ENCODE results near the gene ACTR1A. TPM values are rescaled to one million over a fixed set of nuclear protein-coding genes. Genes with fewer than 3 reads are reported as not detected.

Gene ACTR1A
- total RNA-seq, 1 experiment from 2014 or later, result 93.6 TPM

GRCh38 chr10:102522874-102523249 lies 20.4 kb upstream of the ACTR1A start:
- TF ChIP-seq SOX15 (CRISPR knock-in tag; IDR thresholded peaks at IDR 0.05) (no peak), HMGXB4 (CRISPR knock-in tag; IDR thresholded peaks at IDR 0.05) (no peak), FOXP1 (CRISPR knock-in tag; IDR thresholded peaks at IDR 0.05; ENCODE audit: borderline replicate concordance) (no peak)
- no peak for ATAC-seq
- no peaks in the 10 kb centered on the region for H3K4me1 Mint-ChIP-seq
- POLR2A ChIA-PET, result no interaction called here
- peaks cover 3% of the 10 kb centered on the region; the same call in 1 of the 2 replicates for H3K36me3 Mint-ChIP-seq
- DNase-seq (ENCODE audit: low spot score), result no peak
- no peaks in the 10 kb centered on the region for H3K27me3 Mint-ChIP-seq (ENCODE audit: low read depth)
- H3K9me3 Mint-ChIP-seq, result peaks cover 3% of the 10 kb centered on the region; the same call in 1 of the 2 replicates
- CTCF ChIA-PET, result no interaction called here
- no peak overlapping the region for H3K27ac Mint-ChIP-seq
- no peak overlapping the region for H3K4me3 Mint-ChIP-seq

- H3K4me1 Mint-ChIP-seq, result no peaks in the 10 kb centered on the region
- no peak for TF ChIP-seq ATF2 (CRISPR knock-in tag; IDR thresholded peaks at IDR 0.05; ENCODE audit: borderline replicate concordance, low read depth)
- no peak for TF ChIP-seq GTF2I (CRISPR knock-in tag; conservative IDR thresholded peaks at IDR 0.05)
- TF ChIP-seq ZNF281 (CRISPR knock-in tag; IDR thresholded peaks at IDR 0.05), result no peak
- no peak for TF ChIP-seq E2F1 (CRISPR knock-in tag; IDR thresholded peaks at IDR 0.05)
- TF ChIP-seq HMGXB4 (CRISPR knock-in tag; IDR thresholded peaks at IDR 0.05), result no peak
- TF ChIP-seq USF1 (CRISPR knock-in tag; IDR thresholded peaks at IDR 0.05), result no peak
- ATAC-seq, result no peak
- H3K36me3 Mint-ChIP-seq, result no peaks in the 10 kb centered on the region
- no peaks in the 10 kb centered on the region for H3K9me3 Mint-ChIP-seq
- ChIA-PET CTCF (interaction anchor here (5.1 kb wide), 1 partner anchor 64 kb away, joined by 20 read pairs; no protein-coding TSS in a partner anchor), POLR2A (no interaction called here)
- no peak overlapping the region for H3K27ac Mint-ChIP-seq
- no peak overlapping the region for H3K4me3 Mint-ChIP-seq
- no peaks in the 10 kb centered on the region for H3K27me3 Mint-ChIP-seq (ENCODE audit: low read depth)
- no peak for DNase-seq (ENCODE audit: low spot score)
These were observed 16.8 kb upstream of the ACTR1A start for GRCh38 chr10:102519246-102519825.

GRCh38 chr10:102517553-102517952 lies 15.0 kb upstream of the ACTR1A start:
- ATAC-seq (no peak), DNase-seq (ENCODE audit: low spot score) (no peak)
- Mint-ChIP-seq H3K4me3 (no peak overlapping the region), H3K4me1 (no peaks in the 10 kb centered on the region), H3K9me3 (no peaks in the 10 kb centered on the region), H3K27me3 (ENCODE audit: low read depth) (no peaks in the 10 kb centered on the region), H3K27ac (peak overlapping the region; percentile 67; the same call in 1 of the 2 replicates), H3K36me3 (peaks cover under 1% of the 10 kb centered on the region; the same call in 1 of the 2 replicates)
- POLR2A ChIA-PET, result no interaction called here
- CTCF ChIA-PET, result interaction anchor here (1.6 to 5.1 kb wide), 3 partner anchors 14 to 66 kb away, joined by 7 to 20 read pairs (median 7); partner anchors contain the start of gene SUFU
- no peak for TF ChIP-seq GRHL2 (CRISPR knock-in tag; IDR thresholded peaks at IDR 0.05; ENCODE audit: insufficient replicate concordance, severe bottlenecking)
- no peak for TF ChIP-seq TP53 (CRISPR knock-in tag; IDR thresholded peaks at IDR 0.05)
- no peak for TF ChIP-seq ZNF416 (CRISPR knock-in tag; IDR thresholded peaks at IDR 0.05)
- no peak for TF ChIP-seq NFYB (CRISPR knock-in tag; conservative IDR thresholded peaks at IDR 0.05; ENCODE audit: low read depth)
- TF ChIP-seq ARID4B (CRISPR knock-in tag; IDR thresholded peaks at IDR 0.05; ENCODE audit: borderline replicate concordance), result no peak
- TF ChIP-seq CREB1 (CRISPR knock-in tag; IDR thresholded peaks at IDR 0.05), result no peak
- no peak for TF ChIP-seq ATF1 (CRISPR knock-in tag; IDR thresholded peaks at IDR 0.05)
